Common myeloid progenitor, CD34-positive (primary cell): ENCODE results near the gene IGF1R.

ENCODE experiments used
- CTCF ChIA-PET: fragments of 350-600 bp; sonication (Branson Sonifier 250); formaldehyde crosslinking; loops from one replicate; lab custom pipeline; 2021; ENCODE audit warnings: antibody characterized with exemption; lab: Charles Lee
- POLR2A ChIA-PET: fragments of 350-600 bp; sonication (Branson Sonifier 250); formaldehyde crosslinking; loops from one replicate; lab custom pipeline; 2021; ENCODE audit warnings: antibody characterized with exemption; lab: Charles Lee
- DNase-seq, 3 donors: peaks; one replicate each; pipeline versions ENCODE4 v3.0.0 to v3.0.0-alpha.2; 2013
- H3K27ac ChIP-seq, 2 experiments: 1 replicate in 1 of 2; 2 replicates in 1 of 2; pipeline ENCODE4 v1.7.0; 2013; ENCODE audit warnings: inconsistent platforms in 2 of 2, low read length in 2 of 2, mild to moderate bottlenecking in 2 of 2, low read depth in 1 of 2, moderate library complexity in 1 of 2; ENCODE audit not compliant: severe bottlenecking in 2 of 2, insufficient read depth in 1 of 2, poor library complexity in 1 of 2
- H3K27me3 ChIP-seq, 5 experiments: replicated peaks in 2 of 5; 1 replicate in 3 of 5; 2 replicates in 2 of 5; pipeline versions ENCODE4 v1.6.1 to v1.7.0; 2013; ENCODE audit warnings: low read length in 4 of 5, mild to moderate bottlenecking in 2 of 5, moderate library complexity in 2 of 5, inconsistent platforms in 1 of 5; ENCODE audit not compliant: insufficient read depth in 5 of 5, control insufficient read depth in 4 of 5
- H3K36me3 ChIP-seq, 4 experiments: 1 replicate in 2 of 4; 2 replicates in 2 of 4; pipeline versions ENCODE4 v1.6.1 to v1.7.0; 2013; ENCODE audit warnings: low read length in 3 of 4, control low read depth in 1 of 4, mild to moderate bottlenecking in 1 of 4; ENCODE audit not compliant: control insufficient read depth in 4 of 4, insufficient read depth in 4 of 4
- H3K4me1 ChIP-seq, 4 experiments: 1 replicate in 3 of 4; 2 replicates in 1 of 4; pipeline versions ENCODE4 v1.6.1 to v1.7.1; 2013; ENCODE audit warnings: low read length in 3 of 4, mild to moderate bottlenecking in 3 of 4, control low read depth in 1 of 4, inconsistent platforms in 1 of 4, moderate library complexity in 1 of 4; ENCODE audit not compliant: control insufficient read depth in 4 of 4, insufficient read depth in 4 of 4; ENCODE audit errors: control extremely low read depth in 1 of 4
- H3K4me3 ChIP-seq, 7 experiments: 1 replicate in 4 of 7; 2 replicates in 3 of 7; pipeline versions ENCODE4 v1.5.1 to v1.7.0; 2013; ENCODE audit warnings: mild to moderate bottlenecking in 7 of 7, low read length in 6 of 7, moderate library complexity in 6 of 7, inconsistent platforms in 2 of 7, low read depth in 2 of 7, control low read depth in 1 of 7; ENCODE audit not compliant: insufficient read depth in 4 of 7, control insufficient read depth in 1 of 7; ENCODE audit errors: extremely low read depth in 1 of 7
- H3K9me3 ChIP-seq, 5 experiments: 1 replicate in 4 of 5; 2 replicates in 1 of 5; pipeline versions ENCODE4 v1.6.1 to v1.7.1; 2013; ENCODE audit warnings: low read length in 4 of 5, mild to moderate bottlenecking in 2 of 5, inconsistent platforms in 1 of 5, low read depth in 1 of 5, moderate library complexity in 1 of 5; ENCODE audit not compliant: control insufficient read depth in 4 of 5, insufficient read depth in 2 of 5; ENCODE audit errors: control extremely low read depth in 1 of 5
- WGBS: methylation state at CpG from one replicate; pipeline ENCODE4 v1.1.5; 2013; ENCODE audit not compliant: insufficient coverage; 5-methylcytosine and 5-hydroxymethylcytosine counted together

Gene IGF1R

DNA sequence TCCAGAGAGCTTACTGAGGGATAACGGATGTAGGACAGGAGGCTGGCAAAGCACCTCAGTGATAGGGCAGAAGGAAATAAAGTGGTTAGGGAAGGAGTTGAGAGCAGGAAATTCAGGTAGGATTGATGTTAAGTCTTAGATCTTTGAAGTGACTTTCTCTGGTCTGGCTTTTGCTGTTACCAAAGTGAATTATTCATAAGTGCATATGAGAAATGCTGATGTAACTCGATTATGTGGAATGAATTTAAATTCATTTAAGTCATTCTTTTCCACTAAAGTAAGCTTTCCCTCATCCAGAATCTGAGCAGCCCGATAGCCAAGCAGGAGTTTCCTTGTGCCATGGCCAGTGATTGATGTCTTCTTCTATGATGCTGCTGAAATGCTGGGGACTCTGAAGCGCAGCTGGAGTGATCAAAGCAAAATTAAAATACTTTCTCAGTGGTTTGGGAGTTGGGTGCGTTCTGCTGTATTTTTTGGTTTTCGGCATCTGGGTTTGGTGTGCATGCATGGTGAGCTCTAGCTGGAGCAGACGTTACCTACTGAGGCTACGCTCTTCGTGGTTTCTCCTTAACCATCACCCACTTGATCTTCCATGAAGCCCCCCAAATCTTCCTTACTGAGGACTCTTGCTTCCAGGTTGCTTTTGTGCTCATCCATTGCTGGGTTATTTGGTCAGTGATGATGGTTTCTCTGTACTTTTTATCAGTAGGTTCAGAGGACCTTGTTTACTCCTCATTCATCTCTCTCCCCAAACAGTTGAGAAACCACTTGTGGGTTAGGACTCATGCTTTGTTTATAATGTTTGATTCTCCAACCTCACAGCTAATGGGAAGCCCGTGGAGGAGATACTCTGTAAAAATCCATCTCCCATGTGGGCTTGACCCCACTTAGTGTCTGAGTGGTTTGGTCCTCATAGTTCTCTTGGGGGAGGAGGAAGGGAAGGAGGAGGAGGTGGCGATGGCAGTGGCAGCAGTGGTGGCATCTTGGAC is 72.5 kb downstream of the IGF1R start:
- Histone ChIP-seq H3K9me3 (no peaks in the 10 kb centered on the region), H3K4me3 (no peak overlapping the region), H3K36me3 (peaks cover 0 to under 1% (median 0%) of the 10 kb centered on the region in 4 experiments), H3K4me1 (peaks cover 8 to 28% (median 19%) of the 10 kb centered on the region in 4 experiments), H3K27me3 (no peaks in the 10 kb centered on the region), H3K27ac (no peak overlapping the region)
- CTCF ChIA-PET = interaction anchor here (1.4 kb wide), 2 partner anchors 16 to 61 kb away, joined by 3 to 4 read pairs; no protein-coding TSS in a partner anchor
- WGBS = 92% methylated on average over 6 of the region's 11 CpGs
- POLR2A ChIA-PET = no interaction called here
- no peak for DNase-seq

DNA sequence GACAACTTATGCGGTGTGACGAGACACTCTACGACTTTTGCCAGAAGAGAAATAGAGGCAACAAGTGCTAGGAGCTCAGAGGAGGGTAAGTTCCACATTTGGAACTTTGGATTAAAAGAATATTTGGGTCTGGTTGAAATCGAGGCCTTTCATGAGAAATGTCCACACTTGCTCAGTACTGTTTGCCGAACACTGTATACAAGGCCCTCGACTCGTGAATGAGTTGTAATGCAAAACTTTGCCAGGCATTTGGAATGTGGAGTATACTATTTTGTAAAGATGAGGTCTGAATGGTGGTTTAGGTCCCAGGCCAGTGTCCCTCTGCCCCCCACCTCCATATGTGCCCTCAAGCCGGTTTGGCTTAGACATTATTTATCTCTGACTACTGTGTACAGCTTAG is 73.9 kb downstream of the IGF1R start:
- no peak overlapping the region for H3K27ac ChIP-seq
- H3K4me1 ChIP-seq = peaks cover 5 to 18% (median 13%) of the 10 kb centered on the region in 4 experiments
- H3K4me3 ChIP-seq = no peak overlapping the region
- WGBS = 92% methylated on average over 7 of the region's 8 CpGs
- H3K36me3 ChIP-seq = peaks cover 0 to 3% (median 0%) of the 10 kb centered on the region in 4 experiments
- H3K9me3 ChIP-seq = no peaks in the 10 kb centered on the region
- ChIA-PET POLR2A (no interaction called here), CTCF (no interaction called here)
- DNase-seq = no peak
- no peaks in the 10 kb centered on the region for H3K27me3 ChIP-seq

DNA sequence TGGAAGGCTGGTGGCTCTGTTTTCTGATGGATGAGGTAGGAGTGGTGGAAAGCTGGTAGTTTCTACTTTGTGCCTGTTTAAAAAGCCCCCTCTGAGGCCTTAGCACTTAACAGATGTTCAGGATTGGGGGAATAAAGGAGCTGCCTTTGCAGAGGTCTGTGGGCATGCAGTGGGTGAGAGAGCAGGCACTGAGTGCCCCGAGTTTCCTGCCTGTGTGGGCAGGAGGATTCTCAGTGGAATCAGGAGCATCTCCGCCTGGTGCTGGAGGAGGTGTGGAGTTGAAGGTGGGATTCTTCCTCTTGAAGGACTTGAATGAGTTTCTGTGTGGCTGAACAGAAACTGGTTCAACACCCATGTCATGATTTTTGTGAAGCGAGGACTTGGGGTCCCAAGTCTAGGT is 74.3 kb downstream of the IGF1R start:
- CTCF ChIA-PET = no interaction called here
- 87% methylated on average over 3 of the region's 3 CpGs for WGBS
- no peak overlapping the region for H3K27ac ChIP-seq

DNA sequence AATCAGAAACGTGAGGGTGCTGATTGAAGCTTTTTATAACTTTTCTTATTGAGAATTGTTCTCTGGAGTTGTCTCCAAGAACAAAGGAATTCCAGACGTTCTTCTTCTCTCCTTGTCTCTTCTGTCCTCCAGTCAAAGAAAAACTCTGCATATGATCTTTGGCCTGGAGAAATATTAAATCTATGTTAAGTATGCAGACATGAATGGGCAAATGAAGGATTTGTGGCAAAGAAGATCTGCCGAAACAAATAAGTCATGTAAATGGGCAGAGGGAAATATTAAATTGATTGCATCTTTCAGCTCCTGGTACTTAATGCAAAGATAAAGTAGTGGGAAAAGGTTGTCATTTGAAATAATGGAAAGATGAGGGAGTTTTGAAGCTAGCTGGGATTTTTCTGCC is 74.9 kb downstream of the IGF1R start:
- 86% methylated on average over 2 of the region's 3 CpGs for WGBS
- no peak for DNase-seq
- no peaks in the 10 kb centered on the region for H3K9me3 ChIP-seq
- no peak overlapping the region for H3K4me3 ChIP-seq
- ChIA-PET POLR2A (no interaction called here), CTCF (interaction anchor here (0.8 to 1.0 kb wide), 2 partner anchors 14 to 56 kb away, joined by 3 to 4 read pairs; no protein-coding TSS in a partner anchor)
- H3K27ac ChIP-seq = no peak overlapping the region
- peaks cover 0 to 3% (median 0%) of the 10 kb centered on the region in 4 experiments for H3K36me3 ChIP-seq
- peaks cover 5 to 16% (median 10%) of the 10 kb centered on the region in 4 experiments for H3K4me1 ChIP-seq
- no peaks in the 10 kb centered on the region for H3K27me3 ChIP-seq

More for the DNA sequence above, 74.3 kb downstream of the IGF1R start:
- Histone ChIP-seq H3K9me3 (no peaks in the 10 kb centered on the region), H3K4me3 (no peak overlapping the region), H3K36me3 (peaks cover 0 to 3% (median 0%) of the 10 kb centered on the region in 4 experiments), H3K4me1 (peaks cover 5 to 22% (median 13%) of the 10 kb centered on the region in 4 experiments), H3K27me3 (no peaks in the 10 kb centered on the region)
- POLR2A ChIA-PET = no interaction called here
- no peak for DNase-seq

DNA sequence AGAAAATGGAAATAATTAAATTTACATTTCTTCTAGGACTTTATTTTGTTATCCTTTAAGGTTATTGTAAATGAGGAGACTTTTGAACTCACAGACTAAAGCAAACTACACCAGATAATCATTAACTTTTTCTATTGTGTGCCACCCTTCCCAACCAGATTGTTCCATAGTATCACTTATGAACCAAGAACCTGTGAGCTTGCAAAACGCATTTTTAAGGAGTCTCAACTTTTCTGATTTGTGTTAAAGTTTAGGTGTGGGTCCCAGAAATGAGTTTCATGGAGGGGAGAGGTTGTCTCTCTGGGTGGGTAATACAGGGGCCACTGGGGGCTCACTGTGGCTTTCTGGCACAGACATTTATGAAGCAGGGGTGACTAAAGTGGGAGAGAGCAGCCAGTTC is 75.7 kb downstream of the IGF1R start:
- 100% methylated on average over 1 of the region's 1 CpG for WGBS
- H3K27me3 ChIP-seq = no peaks in the 10 kb centered on the region
- DNase-seq = no peak
- no peaks in the 10 kb centered on the region for H3K9me3 ChIP-seq
- H3K36me3 ChIP-seq = peaks cover 0 to 3% (median 0%) of the 10 kb centered on the region in 4 experiments
- peaks cover 0 to 9% (median 3%) of the 10 kb centered on the region in 4 experiments for H3K4me1 ChIP-seq
- H3K27ac ChIP-seq = no peak overlapping the region
- CTCF ChIA-PET = interaction anchor here (1.0 kb wide), 1 partner anchor 15 kb away, joined by 4 read pairs; no protein-coding TSS in a partner anchor
- no peak overlapping the region for H3K4me3 ChIP-seq
- POLR2A ChIA-PET = interaction anchor here (0.7 kb wide), 1 partner anchor 240 kb away, joined by 5 read pairs; no protein-coding TSS in a partner anchor

DNA sequence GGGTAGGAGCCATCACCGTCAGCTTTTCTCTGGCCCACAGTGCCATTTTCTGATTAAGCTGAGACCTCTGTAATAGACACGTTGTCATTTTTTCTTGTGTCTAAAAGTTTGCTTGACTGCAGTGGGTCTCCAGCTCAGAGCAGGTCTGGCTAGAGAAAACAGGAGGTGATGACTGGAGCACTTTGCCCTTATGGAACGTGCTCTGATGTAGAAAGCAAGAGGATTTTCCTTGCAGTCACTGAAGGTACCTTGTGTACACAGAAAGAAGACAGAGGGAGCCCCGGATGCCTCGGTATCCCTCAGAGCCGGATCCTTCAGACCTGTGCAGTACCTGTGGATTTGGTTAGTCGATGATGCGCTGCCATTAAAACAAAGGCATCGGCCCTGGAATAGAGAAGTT is 76.2 kb downstream of the IGF1R start:
- Histone ChIP-seq H3K27ac (no peak overlapping the region), H3K36me3 (peaks cover 0 to 3% (median 0%) of the 10 kb centered on the region in 4 experiments), H3K4me1 (peaks cover 0 to 7% (median under 1%) of the 10 kb centered on the region in 4 experiments), H3K4me3 (no peak overlapping the region), H3K27me3 (no peaks in the 10 kb centered on the region), H3K9me3 (no peaks in the 10 kb centered on the region)
- DNase-seq = no peak
- 95% methylated on average over 9 of the region's 9 CpGs for WGBS
- ChIA-PET CTCF (no interaction called here), POLR2A (interaction anchor here (0.7 kb wide), 1 partner anchor 240 kb away, joined by 5 read pairs; no protein-coding TSS in a partner anchor)
